BLaER1 (cell line): ENCODE results near the gene RNF112.

ENCODE experiments used
- H3K27ac ChIP-seq: shearing (Covaris generic); formaldehyde crosslinking; 2 replicates; pipeline ENCODE4 v1.8.1; 2022
- H3K27me3 ChIP-seq: shearing (Covaris generic); formaldehyde crosslinking; 2 replicates; pipeline ENCODE4 v1.8.1; 2022
- H3K36me3 ChIP-seq: shearing (Covaris generic); formaldehyde crosslinking; 2 replicates; pipeline ENCODE4 v1.8.1; 2022
- H3K4me1 ChIP-seq: shearing (Covaris generic); formaldehyde crosslinking; 2 replicates; pipeline ENCODE4 v1.8.1; 2022
- H3K4me2 ChIP-seq: shearing (Covaris generic); formaldehyde crosslinking; 2 replicates; pipeline ENCODE4 v1.8.1; 2022
- H3K4me3 ChIP-seq: shearing (Covaris generic); formaldehyde crosslinking; 2 replicates; pipeline ENCODE4 v1.8.1; 2022
- H3K9ac ChIP-seq: shearing (Covaris generic); formaldehyde crosslinking; 2 replicates; pipeline ENCODE4 v1.8.1; 2022
- H3K9me3 ChIP-seq: shearing (Covaris generic); formaldehyde crosslinking; 2 replicates; pipeline ENCODE4 v1.8.1; 2022
- H4K20me1 ChIP-seq: shearing (Covaris generic); formaldehyde crosslinking; 2 replicates; pipeline ENCODE4 v1.8.1; 2022
- Cebpa-rat ChIP-seq: shearing (Covaris generic); IDR thresholded peaks from 2 replicates; pipeline ENCODE4 v1.8.1; 2022

RNF112 gene

GRCh38 chr17:19381361-19381740, 29.7 kb upstream of the RNF112 start:
- H3K36me3 ChIP-seq, result peaks cover 56% of the 10 kb centered on the region
- no peak overlapping the region for H3K4me3 ChIP-seq
- H3K4me1 ChIP-seq, result peaks cover 46% of the 10 kb centered on the region
- no peak for TF ChIP-seq Cebpa-rat
- no peak overlapping the region for H3K9ac ChIP-seq
- peaks cover 28% of the 10 kb centered on the region; the same call in 1 of the 2 replicates for H4K20me1 ChIP-seq
- no peak overlapping the region for H3K27ac ChIP-seq
- H3K9me3 ChIP-seq, result no peaks in the 10 kb centered on the region
- no peak overlapping the region for H3K4me2 ChIP-seq
- no peaks in the 10 kb centered on the region for H3K27me3 ChIP-seq

GRCh38 chr17:19381741-19382444, 29.1 kb upstream of the RNF112 start:
- H3K4me3 ChIP-seq, result no peak overlapping the region
- H4K20me1 ChIP-seq, result peaks cover 28% of the 10 kb centered on the region; the same call in 1 of the 2 replicates
- peaks cover 56% of the 10 kb centered on the region for H3K36me3 ChIP-seq
- no peak overlapping the region for H3K4me2 ChIP-seq
- no peaks in the 10 kb centered on the region for H3K9me3 ChIP-seq
- no peaks in the 10 kb centered on the region for H3K27me3 ChIP-seq
- H3K9ac ChIP-seq, result no peak overlapping the region
- TF ChIP-seq Cebpa-rat, result no peak
- peaks cover 45% of the 10 kb centered on the region for H3K4me1 ChIP-seq
- no peak overlapping the region for H3K27ac ChIP-seq

- Histone ChIP-seq H3K4me2 (no peak overlapping the region), H3K9me3 (no peaks in the 10 kb centered on the region), H3K27ac (no peak overlapping the region), H3K36me3 (peaks cover 56% of the 10 kb centered on the region), H3K4me3 (no peak overlapping the region), H3K9ac (no peak overlapping the region), H3K27me3 (no peaks in the 10 kb centered on the region), H4K20me1 (peaks cover 28% of the 10 kb centered on the region; the same call in 1 of the 2 replicates), H3K4me1 (peaks cover 48% of the 10 kb centered on the region)
- no peak for TF ChIP-seq Cebpa-rat
Observed at GRCh38 chr17:19382531-19383444, 28.2 kb upstream of the RNF112 start.

DNA sequence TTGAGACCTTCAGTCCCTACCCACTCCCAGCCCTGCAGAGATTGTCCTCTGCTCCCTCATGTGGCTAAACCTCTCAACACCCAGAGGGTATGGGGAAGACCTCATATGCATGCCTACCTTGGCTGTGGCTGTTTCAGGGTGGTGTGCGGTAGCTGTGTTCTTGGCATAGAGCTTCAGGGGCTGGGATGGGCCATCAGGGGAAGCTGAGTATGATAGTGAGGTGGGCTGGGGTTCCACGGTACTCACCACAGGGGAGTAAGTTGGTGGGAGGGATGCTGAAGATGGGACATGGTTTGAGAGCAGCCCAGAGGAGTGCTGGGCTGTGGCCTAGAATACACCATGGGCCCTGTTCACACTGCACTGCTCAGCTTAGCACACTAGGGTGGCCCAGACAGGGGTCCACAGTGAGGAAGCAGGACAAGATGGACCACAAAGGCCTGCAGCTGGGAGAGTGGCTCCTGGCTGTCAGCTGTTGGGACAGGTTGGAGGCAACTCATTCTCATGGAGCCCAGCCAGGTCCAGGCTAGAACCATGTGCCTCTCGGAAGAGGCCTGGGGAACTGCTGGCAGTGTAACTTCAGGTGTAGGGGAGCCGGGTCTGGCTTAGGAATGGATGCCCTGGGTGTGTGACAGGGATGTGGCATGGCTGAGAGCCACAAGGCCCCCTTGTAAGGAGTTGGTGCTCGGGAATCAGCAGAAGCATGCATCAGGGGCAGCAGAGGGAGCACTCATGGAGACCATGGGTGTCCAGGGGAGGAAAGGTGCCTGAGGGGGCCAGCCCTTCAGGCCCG, 27.2 kb upstream of the RNF112 start:
- Histone ChIP-seq H3K9me3 (no peaks in the 10 kb centered on the region), H3K4me3 (no peak overlapping the region), H3K4me2 (peak overlapping the region; percentile 50), H3K36me3 (peaks cover 56% of the 10 kb centered on the region), H3K4me1 (peaks cover 48% of the 10 kb centered on the region), H3K27ac (peak overlapping the region; percentile 60), H3K27me3 (no peaks in the 10 kb centered on the region), H4K20me1 (peaks cover 27% of the 10 kb centered on the region; the same call in 1 of the 2 replicates), H3K9ac (no peak overlapping the region)
- no peak for TF ChIP-seq Cebpa-rat

GRCh38 chr17:19384723-19385391, 26.2 kb upstream of the RNF112 start:
- TF ChIP-seq Cebpa-rat, result no peak
- Histone ChIP-seq H3K4me3 (no peak overlapping the region), H3K4me1 (peaks cover 38% of the 10 kb centered on the region), H3K4me2 (peak overlapping the region; percentile 50), H4K20me1 (peaks cover 17% of the 10 kb centered on the region; the same call in 1 of the 2 replicates), H3K9me3 (no peaks in the 10 kb centered on the region), H3K36me3 (peaks cover 47% of the 10 kb centered on the region), H3K27ac (peak overlapping the region; percentile 60), H3K27me3 (no peaks in the 10 kb centered on the region), H3K9ac (no peak overlapping the region)

DNA sequence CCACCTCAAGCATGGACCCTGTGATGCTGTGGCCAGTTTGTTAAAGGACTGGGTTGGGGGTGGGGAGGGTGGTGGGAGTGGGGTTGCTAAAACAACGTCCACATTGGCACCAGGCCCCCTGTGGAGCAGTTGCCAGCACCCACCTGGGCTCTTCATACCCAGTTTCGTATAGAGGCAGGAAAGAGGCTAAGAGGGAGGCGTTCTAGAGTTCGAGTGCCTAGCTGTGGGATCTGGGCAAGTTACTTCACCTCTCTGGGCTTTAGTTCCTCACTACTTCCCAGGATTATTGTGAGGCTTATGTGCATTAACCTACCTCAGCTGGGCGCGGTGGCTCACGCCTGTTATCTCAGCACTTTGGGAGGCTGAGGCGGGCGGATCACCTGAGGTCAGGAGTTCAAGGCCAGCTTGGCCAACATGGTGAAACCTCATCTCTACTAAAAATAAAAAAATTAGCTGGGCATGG, 25.5 kb upstream of the RNF112 start:
- H3K4me1 ChIP-seq, result peaks cover 38% of the 10 kb centered on the region
- H3K4me2 ChIP-seq, result peak overlapping the region; percentile 50; the same call in 1 of the 2 replicates
- peaks cover 17% of the 10 kb centered on the region; the same call in 1 of the 2 replicates for H4K20me1 ChIP-seq
- H3K4me3 ChIP-seq, result no peak overlapping the region
- no peak overlapping the region for H3K9ac ChIP-seq
- H3K9me3 ChIP-seq, result no peaks in the 10 kb centered on the region
- H3K27me3 ChIP-seq, result no peaks in the 10 kb centered on the region
- H3K36me3 ChIP-seq, result peaks cover 40% of the 10 kb centered on the region
- no peak overlapping the region for H3K27ac ChIP-seq
- no peak for TF ChIP-seq Cebpa-rat

DNA sequence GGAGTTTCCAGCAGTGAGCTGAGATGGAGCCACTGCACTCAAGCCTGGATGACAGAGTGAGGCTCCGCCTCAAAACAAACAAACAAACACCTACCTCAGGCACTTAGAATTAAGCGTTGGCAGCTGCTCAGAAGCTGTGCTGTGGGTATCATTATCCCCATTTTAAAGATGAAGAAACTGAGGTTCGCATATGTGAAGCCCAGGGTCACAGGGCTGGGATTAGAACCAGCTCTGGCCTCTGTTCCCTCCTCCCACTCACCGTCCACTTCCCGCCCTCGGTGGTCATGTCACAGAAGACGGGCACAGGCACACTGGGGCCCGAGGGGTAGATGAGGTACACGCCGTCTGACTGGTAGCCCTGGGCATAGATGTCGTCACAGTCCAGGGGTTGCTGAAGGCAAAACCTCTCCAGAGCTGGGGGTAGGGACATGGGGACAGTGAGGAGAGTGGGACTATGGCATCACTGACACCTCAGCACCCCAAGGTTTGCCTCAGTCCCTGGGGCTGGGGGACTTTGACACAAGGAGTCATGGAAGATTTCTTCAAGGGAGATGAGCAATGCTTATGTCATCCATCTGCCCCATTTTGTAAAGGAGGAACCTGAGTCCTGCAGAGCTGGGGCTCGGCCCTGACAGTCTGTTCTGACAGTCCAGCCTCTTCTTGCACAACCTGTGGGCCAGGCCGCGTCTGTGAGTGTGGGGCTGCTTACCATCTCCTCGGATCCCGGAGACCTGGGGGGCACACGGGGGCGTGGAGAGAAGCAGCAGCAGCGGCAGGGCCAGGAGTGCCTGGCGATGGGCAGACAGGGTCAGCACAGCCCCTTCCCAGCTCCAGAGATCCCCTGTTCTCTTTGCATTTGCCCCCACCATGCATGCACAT, 24.7 kb upstream of the RNF112 start:
- Histone ChIP-seq H3K9me3 (no peaks in the 10 kb centered on the region), H3K27me3 (no peaks in the 10 kb centered on the region), H3K9ac (no peak overlapping the region), H3K27ac (no peak overlapping the region), H4K20me1 (peaks cover 17% of the 10 kb centered on the region; the same call in 1 of the 2 replicates), H3K4me3 (no peak overlapping the region), H3K36me3 (peaks cover 33% of the 10 kb centered on the region), H3K4me2 (peak overlapping the region; percentile 32; the same call in 1 of the 2 replicates), H3K4me1 (peaks cover 38% of the 10 kb centered on the region)
- TF ChIP-seq Cebpa-rat, result no peak
